GM21717 (cell line): ENCODE data around the gene SLC39A11.
"Not testable (repeated sequence)": the region's sequence is repeated elsewhere in the genome, so short reads cannot be mapped to it uniquely, and the experiment has no call there.

Experiments
- ATAC-seq: cut with Tn5 transposase; IDR thresholded peaks from one replicate; pipeline ENCODE4 v1.9.1; 2021; ENCODE audit warnings: mild to moderate bottlenecking, moderate library complexity; ENCODE audit not compliant: unreplicated experiment

SLC39A11 gene

DNA sequence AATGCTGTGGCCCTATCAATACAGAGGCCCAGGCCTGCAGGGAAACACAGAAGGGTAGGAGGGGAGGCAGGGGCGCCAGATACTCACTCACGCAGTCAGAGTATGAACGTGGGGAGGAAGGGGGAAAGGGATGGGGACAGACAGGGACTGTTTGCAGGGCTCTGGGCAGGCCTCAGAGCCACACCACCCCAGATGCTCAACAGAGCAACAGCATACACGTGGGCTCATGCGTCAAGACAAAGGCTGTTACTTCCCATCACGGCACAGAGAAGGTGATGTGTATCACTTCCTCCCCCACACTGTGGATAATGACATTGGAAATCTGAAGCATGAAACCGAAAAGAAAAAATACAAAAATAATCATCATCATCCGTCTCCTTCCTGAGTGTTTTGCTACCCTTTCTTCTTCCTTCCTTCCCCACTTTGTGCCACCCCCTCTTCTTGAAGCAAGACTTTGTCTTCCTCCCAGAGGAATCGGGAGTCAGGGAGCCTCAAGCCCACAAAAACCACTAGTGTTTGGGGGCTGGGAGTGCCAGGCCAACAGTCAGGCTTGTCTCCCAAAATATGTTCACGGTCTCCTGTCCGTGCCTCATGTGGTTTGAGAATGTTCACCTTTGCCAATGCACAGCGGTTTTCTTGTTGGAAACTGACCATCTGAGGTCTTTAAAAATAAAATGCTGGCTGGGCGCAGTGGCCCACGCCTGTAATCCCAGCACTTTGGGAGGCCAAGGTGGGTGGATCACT is 20.1 kb downstream of the SLC39A11 start:
- no peak for ATAC-seq

- ATAC-seq = no peak
Observed at GRCh38 chr17:73071066-73071999, 21.2 kb downstream of the SLC39A11 start.

DNA sequence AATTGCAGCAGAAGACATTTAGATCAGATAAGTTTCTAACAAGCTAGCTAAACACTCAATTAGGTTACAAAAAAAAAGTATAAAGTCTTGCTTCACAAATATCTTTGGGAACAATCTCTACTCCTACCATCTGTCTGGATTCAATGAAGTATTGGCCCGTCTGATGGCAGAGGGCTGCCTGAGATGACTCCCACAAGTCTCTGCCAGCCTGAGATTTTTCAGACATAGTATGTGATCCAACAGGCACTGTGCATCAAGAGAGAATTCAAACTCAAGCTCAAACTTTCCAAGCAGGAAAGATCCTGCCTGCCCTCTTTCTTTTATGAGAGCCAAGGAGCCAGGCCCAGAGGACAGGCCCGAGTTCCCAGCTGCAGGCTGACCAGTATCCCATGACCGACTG is 22.6 kb downstream of the SLC39A11 start:
- ATAC-seq = no peak

DNA sequence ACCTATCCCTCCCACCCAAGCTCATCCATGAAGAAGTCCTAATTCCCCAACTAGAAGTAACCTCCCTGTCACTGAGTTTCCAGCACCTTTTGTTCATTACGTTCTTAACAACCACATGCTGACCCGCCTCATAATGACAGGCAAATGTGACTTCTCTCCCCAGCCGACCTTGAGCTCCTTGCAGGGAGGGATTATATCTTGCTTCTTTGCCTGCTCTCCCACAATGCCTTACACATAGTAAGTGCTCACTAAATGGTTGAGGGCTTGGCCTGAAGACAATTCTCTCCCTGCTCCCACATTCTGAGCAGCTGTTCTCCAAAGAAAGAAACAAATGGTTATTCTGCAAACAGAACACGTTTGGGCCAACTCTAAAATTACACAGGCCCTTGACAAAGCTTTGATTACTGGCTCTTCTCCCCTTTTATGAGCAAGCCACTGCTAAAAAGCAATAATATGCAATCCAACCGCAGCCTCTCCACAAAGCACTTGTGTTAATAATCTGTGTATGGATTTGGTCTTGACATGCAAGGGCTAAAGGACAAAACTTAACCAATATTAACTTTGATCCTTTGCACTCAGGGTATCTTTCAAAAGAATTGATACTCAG is 23.2 kb downstream of the SLC39A11 start:
- ATAC-seq = no peak

DNA sequence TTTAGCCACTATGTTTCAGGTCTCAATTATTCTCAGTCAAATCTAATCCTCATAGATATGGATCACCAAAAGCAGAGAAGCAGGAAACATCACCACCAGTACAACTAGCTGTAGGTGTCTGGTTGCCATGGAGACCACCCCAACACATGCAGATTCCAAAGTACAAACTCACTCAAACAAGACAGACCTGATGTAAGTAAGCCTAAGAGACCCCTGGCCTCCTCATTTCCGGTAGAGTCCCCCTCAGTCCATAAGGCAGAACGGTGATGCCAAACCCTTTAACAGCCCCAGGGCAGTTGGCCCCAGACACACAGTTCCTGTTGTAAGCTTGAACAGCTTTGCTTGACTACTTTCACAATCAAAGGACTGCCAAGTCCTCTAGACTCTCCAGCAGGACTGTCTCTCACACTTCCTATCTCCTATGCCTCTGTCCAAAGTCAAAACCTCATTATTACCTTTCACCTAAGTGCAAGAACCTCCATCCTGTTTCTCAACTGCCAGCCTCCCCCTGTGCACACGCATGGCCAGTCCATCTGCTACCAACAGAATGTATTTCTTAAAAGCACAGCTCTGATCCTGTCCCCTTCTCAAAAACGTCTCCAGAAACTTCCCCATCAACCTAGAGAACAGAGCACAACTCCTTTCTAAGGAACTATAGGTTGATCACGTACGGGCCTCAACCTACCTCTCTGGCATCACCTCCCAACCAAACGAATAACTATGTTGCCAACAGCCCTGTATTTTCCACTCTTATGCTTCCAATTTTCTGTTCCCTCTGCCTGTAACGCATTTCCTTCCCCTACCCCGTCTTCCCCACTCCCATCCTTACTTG is 23.9 kb downstream of the SLC39A11 start:
- ATAC-seq = no peak

DNA sequence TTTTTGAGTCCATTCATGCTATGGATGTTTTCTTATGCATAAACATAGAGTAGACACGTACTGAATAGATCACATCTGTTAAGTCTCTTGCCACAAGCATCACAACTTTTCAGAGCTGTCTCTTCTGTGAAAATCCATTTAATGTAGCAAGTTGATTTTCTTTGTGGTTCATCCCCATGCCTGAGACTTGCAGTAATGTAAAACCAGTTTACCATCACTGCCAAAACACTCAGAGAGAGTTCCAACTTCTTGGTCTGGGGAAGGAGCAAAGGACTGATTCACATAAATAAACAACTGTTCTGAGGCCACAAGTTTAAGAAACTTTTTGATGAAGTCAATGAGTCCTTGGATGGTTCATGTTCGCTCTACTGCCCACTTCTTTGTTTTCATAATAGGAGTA is 24.8 kb downstream of the SLC39A11 start:
- ATAC-seq = not testable (repeated sequence)

DNA sequence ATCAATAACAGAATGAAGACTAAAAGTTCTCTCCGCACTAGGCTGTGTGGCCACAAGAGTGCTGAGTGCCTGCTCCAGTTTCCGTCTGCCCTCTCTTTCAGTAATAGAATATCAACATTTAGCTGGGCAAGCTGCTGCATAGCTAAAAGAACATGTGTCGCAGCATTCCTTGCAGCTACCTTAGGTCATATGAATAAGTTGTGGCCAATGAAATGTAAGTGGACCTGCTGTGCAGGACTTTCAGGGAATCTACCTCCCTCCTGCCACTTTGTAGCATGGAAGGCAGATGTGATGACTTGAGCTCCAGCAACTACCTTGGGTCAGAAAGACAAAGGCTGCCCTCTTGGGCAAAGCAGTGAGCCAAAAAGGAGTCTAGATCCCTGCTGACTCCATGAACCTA is 25.4 kb downstream of the SLC39A11 start:
- no peak for ATAC-seq

GRCh38 chr17:73066148-73066884 is 26.2 kb downstream of the SLC39A11 start:
- ATAC-seq = no peak

GRCh38 chr17:73065376-73065775 is 27.1 kb downstream of the SLC39A11 start:
- ATAC-seq = no peak

- no peak for ATAC-seq
Observed at GRCh38 chr17:73064084-73064938, 28.2 kb downstream of the SLC39A11 start.

GRCh38 chr17:73062726-73063125 is 29.8 kb downstream of the SLC39A11 start:
- no peak for ATAC-seq

GRCh38 chr17:73061161-73061560 is 31.3 kb downstream of the SLC39A11 start:
- ATAC-seq = no peak

- no peak for ATAC-seq
Observed at GRCh38 chr17:73060721-73061120, 31.8 kb downstream of the SLC39A11 start.

DNA sequence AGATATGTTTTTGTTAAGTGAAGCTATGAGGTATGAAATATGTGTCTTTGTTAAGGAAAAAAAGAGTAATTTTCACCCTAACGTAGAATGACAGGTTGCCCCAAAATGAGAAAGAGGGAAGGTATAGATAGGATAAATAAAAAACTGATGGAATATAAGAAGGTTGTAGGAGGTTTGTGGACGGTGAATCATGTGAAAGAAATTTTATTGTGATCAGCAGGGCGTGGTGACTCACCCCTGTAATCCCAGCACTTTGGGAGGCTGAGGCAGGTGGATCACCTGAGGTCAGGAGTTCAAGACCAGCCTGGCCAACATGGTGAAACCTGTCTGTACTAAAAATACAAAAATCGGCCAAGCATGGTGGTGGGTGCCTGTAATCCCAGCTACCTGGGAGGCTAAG is 32.8 kb downstream of the SLC39A11 start:
- ATAC-seq = not testable (repeated sequence)

GRCh38 chr17:73058022-73058421 is 34.5 kb downstream of the SLC39A11 start:
- no peak for ATAC-seq

GRCh38 chr17:73057196-73057595 is 35.3 kb downstream of the SLC39A11 start:
- ATAC-seq = no peak

DNA sequence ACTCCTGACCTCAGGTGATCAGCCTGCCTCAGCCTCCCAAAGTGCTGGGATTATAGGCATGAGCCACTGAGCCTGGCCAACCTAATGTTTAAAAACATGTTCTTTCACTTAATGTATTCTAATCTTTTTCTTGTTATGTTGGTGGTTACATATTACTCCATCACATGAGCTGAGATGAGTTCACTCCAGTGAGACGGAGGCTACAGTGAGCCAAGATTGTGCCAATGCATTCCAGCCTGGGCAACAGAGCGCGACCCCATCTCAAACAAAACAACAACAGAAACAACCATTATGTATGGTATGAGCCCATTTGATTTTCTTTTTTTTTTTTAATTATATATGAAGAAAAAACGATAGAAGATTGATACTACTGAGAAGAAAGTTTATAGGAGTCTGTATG is 39.6 kb downstream of the SLC39A11 start:
- no peak for ATAC-seq

DNA sequence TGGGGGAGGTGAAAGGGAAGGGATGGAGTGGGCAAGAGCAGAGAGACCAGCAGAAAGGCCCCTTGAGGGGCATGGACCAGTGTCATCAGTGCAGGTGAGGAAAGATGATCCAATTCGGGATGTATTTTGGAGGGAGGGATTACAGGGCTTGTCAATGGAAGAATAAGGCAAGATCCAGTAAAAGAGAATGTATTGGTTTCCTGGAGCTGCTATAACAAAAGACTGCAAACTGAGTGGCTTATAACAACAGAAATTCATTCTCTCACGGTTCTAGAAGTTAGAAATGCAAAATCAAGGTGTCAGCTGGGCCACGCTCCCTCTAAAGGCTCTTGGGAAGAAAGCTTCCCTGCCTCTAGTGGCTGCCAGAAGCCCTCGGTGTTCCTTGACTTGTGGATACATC is 41.7 kb downstream of the SLC39A11 start:
- ATAC-seq = no peak

GRCh38 chr17:73048170-73048569 is 44.3 kb downstream of the SLC39A11 start:
- ATAC-seq = no peak
